H9 (cell line): Measurements from ENCODE around the gene DNAJC5. TPM values are rescaled to one million over a fixed set of nuclear protein-coding genes. Genes with fewer than 3 reads are reported as not detected.

Source experiments
- DNase-seq: peaks from one replicate; pipeline ENCODE4 v3.0.0-alpha.2; 2017
- H2AFZ ChIP-seq: one replicate; pipeline ENCODE4 v1.6.1; 2013; ENCODE audit warnings: mild to moderate bottlenecking, low read length, control low read depth, moderate library complexity
- H2AK5ac ChIP-seq: 2 replicates; pipeline ENCODE4 v1.6.1; 2013; ENCODE audit warnings: low read length, control low read depth, mixed read lengths; ENCODE audit not compliant: insufficient read length
- H2BK120ac ChIP-seq: one replicate; pipeline ENCODE4 v1.6.1; 2013; ENCODE audit warnings: low read depth, mild to moderate bottlenecking, low read length, control low read depth, inconsistent platforms; ENCODE audit not compliant: poor library complexity, severe bottlenecking
- H2BK12ac ChIP-seq: 2 replicates; pipeline ENCODE4 v1.6.1; 2013; ENCODE audit warnings: low read length, control low read depth, mixed read lengths, low read depth; ENCODE audit not compliant: insufficient read length
- H2BK15ac ChIP-seq: 2 replicates; pipeline ENCODE4 v1.6.1; 2013; ENCODE audit warnings: low read depth, low read length, control low read depth
- H2BK20ac ChIP-seq: one replicate; pipeline ENCODE4 v1.6.1; 2013; ENCODE audit warnings: low read depth, mild to moderate bottlenecking, low read length, control low read depth, inconsistent platforms; ENCODE audit not compliant: poor library complexity, severe bottlenecking
- H2BK5ac ChIP-seq: 2 replicates; pipeline ENCODE4 v1.6.1; 2013; ENCODE audit warnings: low read length, control low read depth, mixed read lengths; ENCODE audit not compliant: insufficient read length
- H3K14ac ChIP-seq: 2 replicates; pipeline ENCODE4 v1.6.1; 2013; ENCODE audit warnings: low read length, control low read depth; ENCODE audit not compliant: insufficient read depth
- H3K18ac ChIP-seq: 2 replicates; pipeline ENCODE4 v1.6.1; 2013; ENCODE audit warnings: low read depth, mild to moderate bottlenecking, mixed read lengths, low read length, control low read depth; ENCODE audit not compliant: insufficient read length
- H3K23ac ChIP-seq: 2 replicates; pipeline ENCODE4 v1.6.1; 2013; ENCODE audit warnings: low read length, control low read depth, mixed read lengths, low read depth; ENCODE audit not compliant: insufficient read length
- H3K23me2 ChIP-seq: 2 replicates; pipeline ENCODE4 v1.6.1; 2013; ENCODE audit warnings: low read depth, mild to moderate bottlenecking, mixed read lengths, low read length, control low read depth; ENCODE audit not compliant: insufficient read length, poor library complexity, severe bottlenecking
- H3K27ac ChIP-seq: 2 replicates; pipeline ENCODE4 v1.5.1; 2013; ENCODE audit warnings: low read length, control low read depth, mixed read lengths, low read depth; ENCODE audit not compliant: insufficient read length
- H3K27me3 ChIP-seq: 2 replicates; pipeline ENCODE4 v1.6.1; 2013; ENCODE audit warnings: low read length, control low read depth, inconsistent platforms; ENCODE audit not compliant: insufficient read depth
- H3K4ac ChIP-seq: 2 replicates; pipeline ENCODE4 v1.6.1; 2013; ENCODE audit warnings: low read depth, mild to moderate bottlenecking, control low read depth, inconsistent platforms, low read length, moderate library complexity
- H3K4me1 ChIP-seq: 2 replicates; pipeline ENCODE4 v1.6.1; 2013; ENCODE audit warnings: low read length, control low read depth, inconsistent platforms; ENCODE audit not compliant: insufficient read depth
- H3K4me2 ChIP-seq: 2 replicates; pipeline ENCODE4 v1.6.1; 2013; ENCODE audit warnings: low read length, control low read depth, mixed read lengths; ENCODE audit not compliant: insufficient read length, insufficient read depth
- H3K56ac ChIP-seq: 2 replicates; pipeline ENCODE4 v1.6.1; 2013; ENCODE audit warnings: low read depth, mild to moderate bottlenecking, mixed read lengths, low read length, control low read depth; ENCODE audit not compliant: insufficient read length
- H3K79me1 ChIP-seq: 2 replicates; pipeline ENCODE4 v1.6.1; 2013; ENCODE audit warnings: low read depth, mild to moderate bottlenecking, moderate library complexity, low read length, control low read depth, inconsistent platforms; ENCODE audit not compliant: insufficient read depth, poor library complexity, severe bottlenecking
- H3K79me2 ChIP-seq: 2 replicates; pipeline ENCODE4 v1.6.1; 2013; ENCODE audit warnings: low read length, control low read depth, inconsistent platforms; ENCODE audit not compliant: insufficient read depth
- H3K9ac ChIP-seq: 2 replicates; pipeline ENCODE4 v1.6.1; 2013; ENCODE audit warnings: low read length, control low read depth, mixed read lengths; ENCODE audit not compliant: insufficient read length; ENCODE audit errors: extremely low read depth
- H3K9me3 ChIP-seq: one replicate; pipeline ENCODE4 v1.6.1; 2013; ENCODE audit warnings: low read depth, low read length, inconsistent platforms; ENCODE audit not compliant: control insufficient read depth
- H3T11ph ChIP-seq: one replicate; pipeline ENCODE4 v1.6.1; 2013; ENCODE audit warnings: mild to moderate bottlenecking, low read length, control low read depth, inconsistent platforms
- H4K20me1 ChIP-seq: one replicate; pipeline ENCODE4 v1.6.1; 2013; ENCODE audit not compliant: control insufficient read depth, insufficient read length, insufficient read depth
- H4K5ac ChIP-seq: 2 replicates; pipeline ENCODE4 v1.6.1; 2013; ENCODE audit warnings: low read depth, mild to moderate bottlenecking, mixed read lengths, low read length, control low read depth; ENCODE audit not compliant: insufficient read length
- H4K8ac ChIP-seq: replicated peaks from 2 replicates; pipeline ENCODE4 v1.6.1; 2013; ENCODE audit warnings: low read length, control low read depth, mixed read lengths, low read depth; ENCODE audit not compliant: insufficient read length
- H4K91ac ChIP-seq: 2 replicates; pipeline ENCODE4 v1.6.1; 2013; ENCODE audit warnings: low read depth, mild to moderate bottlenecking, moderate library complexity, mixed read lengths, low read length, control low read depth; ENCODE audit not compliant: insufficient read length
- H3K27ac Mint-ChIP-seq, 3 experiments: 2 replicates in 2 of 3; 3 replicates in 1 of 3; pipeline ENCODE4 v1.8.0; 2020 to 2021; ENCODE audit warnings: mixed read lengths in 3 of 3, mild to moderate bottlenecking in 1 of 3, moderate library complexity in 1 of 3
- H3K27me3 Mint-ChIP-seq: 2 replicates; pipeline ENCODE4 v1.8.0; 2021; ENCODE audit warnings: low read depth, mild to moderate bottlenecking, moderate library complexity, mixed read lengths
- H3K36me3 Mint-ChIP-seq, 3 experiments: 2 replicates in 2 of 3; 3 replicates in 1 of 3; pipeline ENCODE4 v1.8.0; 2020 to 2021; ENCODE audit warnings: low read depth in 3 of 3, mixed read lengths in 3 of 3; ENCODE audit not compliant: insufficient read depth in 1 of 3
- H3K4me1 Mint-ChIP-seq, 2 experiments: 2 replicates each; pipeline ENCODE4 v1.8.0; 2020; ENCODE audit warnings: mixed read lengths in 2 of 2
- H3K4me3 Mint-ChIP-seq, 2 experiments: 2 replicates in 1 of 2; 3 replicates in 1 of 2; pipeline ENCODE4 v1.8.0; 2020 to 2021; ENCODE audit warnings: mild to moderate bottlenecking in 2 of 2, mixed read lengths in 2 of 2, moderate library complexity in 1 of 2
- H3K9me3 Mint-ChIP-seq, 2 experiments: 2 replicates in 1 of 2; 3 replicates in 1 of 2; pipeline ENCODE4 v1.8.0; 2020; ENCODE audit warnings: mild to moderate bottlenecking in 2 of 2, mixed read lengths in 2 of 2, moderate library complexity in 1 of 2
- WGBS: extraction: QIAGEN DNeasy Blood & Tissue Kit; methylation state at CpG from one replicate; pipeline ENCODE4 v1.1.7; 2013; ENCODE audit warnings: missing lambda C conversion rate, low lambda C conversion rate, mixed read lengths; ENCODE audit not compliant: insufficient read length; ENCODE audit errors: extremely low coverage; 5-methylcytosine and 5-hydroxymethylcytosine counted together
- total RNA-seq: library from RNA; stranded (reverse); gene quantifications from 2 replicates; pipeline ENCODE4 v1.2.1, GENCODE V29; 2021
- TF ChIP-seq, protein P1 (sequence below): fragments of 200-600 bp; sonication (generic); conservative IDR thresholded peaks from 3 replicates; pipeline ENCODE4 v1.8.0; 2021; ENCODE audit warnings: antibody characterized with exemption, mild to moderate bottlenecking

The DNAJC5 gene
- total RNA-seq, 1 experiment from 2014 or later = 43.0 TPM

- DNase-seq = no peak
- Histone ChIP-seq H4K8ac (no peak overlapping the region), H2BK120ac (no peak overlapping the region), H3K9me3 (no peaks in the 10 kb centered on the region), H3K56ac (no peak overlapping the region), H3K79me1 (no peaks in the 10 kb centered on the region), H3K14ac (no peak overlapping the region), H2BK12ac (no peak overlapping the region), H4K91ac (no peak overlapping the region), H3K18ac (no peak overlapping the region), H3K27me3 (no peaks in the 10 kb centered on the region), H3K23ac (no peak overlapping the region), H2BK5ac (no peak overlapping the region), H3K9ac (no peak overlapping the region), H3K27ac (no peak overlapping the region), H3T11ph (no peak overlapping the region), H4K20me1 (no peaks in the 10 kb centered on the region), H2AK5ac (no peak overlapping the region), H3K79me2 (0 out of 2 replicates have a peak, but pooled peaks cover 4% of the 10 kb centered on the region), H3K4ac (no peak overlapping the region), H2AFZ (no peak overlapping the region), H2BK15ac (no peak overlapping the region), H2BK20ac (no peak overlapping the region), H3K4me2 (no peak overlapping the region), H3K4me1 (no peaks in the 10 kb centered on the region), H3K23me2 (peaks cover 6% of the 10 kb centered on the region), H4K5ac (no peak overlapping the region)
- Mint-ChIP-seq H3K9me3 (no peaks in the 10 kb centered on the region), H3K27ac (peak overlapping the region in 1 of 3 experiments; percentile 80; a peak in 1 of 7 replicates), H3K4me1 (no peaks in the 10 kb centered on the region), H3K36me3 (peaks cover 17 to 43% (median 42%) of the 10 kb centered on the region in 3 experiments), H3K27me3 (no peaks in the 10 kb centered on the region), H3K4me3 (no peak overlapping the region)
- TF ChIP-seq, protein P1, sequence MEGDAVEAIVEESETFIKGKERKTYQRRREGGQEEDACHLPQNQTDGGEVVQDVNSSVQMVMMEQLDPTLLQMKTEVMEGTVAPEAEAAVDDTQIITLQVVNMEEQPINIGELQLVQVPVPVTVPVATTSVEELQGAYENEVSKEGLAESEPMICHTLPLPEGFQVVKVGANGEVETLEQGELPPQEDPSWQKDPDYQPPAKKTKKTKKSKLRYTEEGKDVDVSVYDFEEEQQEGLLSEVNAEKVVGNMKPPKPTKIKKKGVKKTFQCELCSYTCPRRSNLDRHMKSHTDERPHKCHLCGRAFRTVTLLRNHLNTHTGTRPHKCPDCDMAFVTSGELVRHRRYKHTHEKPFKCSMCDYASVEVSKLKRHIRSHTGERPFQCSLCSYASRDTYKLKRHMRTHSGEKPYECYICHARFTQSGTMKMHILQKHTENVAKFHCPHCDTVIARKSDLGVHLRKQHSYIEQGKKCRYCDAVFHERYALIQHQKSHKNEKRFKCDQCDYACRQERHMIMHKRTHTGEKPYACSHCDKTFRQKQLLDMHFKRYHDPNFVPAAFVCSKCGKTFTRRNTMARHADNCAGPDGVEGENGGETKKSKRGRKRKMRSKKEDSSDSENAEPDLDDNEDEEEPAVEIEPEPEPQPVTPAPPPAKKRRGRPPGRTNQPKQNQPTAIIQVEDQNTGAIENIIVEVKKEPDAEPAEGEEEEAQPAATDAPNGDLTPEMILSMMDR = no peak
- WGBS = no CpG with 5 or more reads among the region's 9 CpGs
These were observed 40.5 kb downstream of the DNAJC5 start for GRCh38 chr20:63935447-63935846.
